Esophagus muscularis mucosa (tissue), 4 donors: ENCODE results near the gene THSD7A. TPM values are rescaled to one million over a fixed set of nuclear protein-coding genes. Genes with fewer than 3 reads are reported as not detected.

Experiments used
- DNase-seq: peaks from one replicate; pipeline ENCODE4 v3.0.0-alpha.2; 2017; ENCODE audit errors: extremely low spot score
- H3K27ac ChIP-seq, 4 donors: fragments of 200-600 bp; sonication (generic); replicated peaks in 1 of 4; 1 replicate in 3 of 4; 2 replicates in 1 of 4; pipeline ENCODE4 v1.5.1; 2016 to 2019; ENCODE audit warnings: mild to moderate bottlenecking in 1 of 4
- H3K27me3 ChIP-seq, 4 donors: fragments of 200-600 bp; sonication (generic); one replicate each; pipeline versions ENCODE4 v1.5.1 to v1.6.0; 2016 to 2019
- H3K36me3 ChIP-seq, 4 donors: fragments of 200-600 bp; sonication (generic); one replicate each; pipeline ENCODE4 v1.5.1; 2016 to 2019
- H3K4me1 ChIP-seq, 4 donors: fragments of 200-600 bp; sonication (generic); one replicate each; pipeline ENCODE4 v1.5.1; 2016 to 2019
- H3K4me3 ChIP-seq, 4 donors: fragments of 200-600 bp; sonication (generic); 1 replicate in 2 of 4; 2 replicates in 2 of 4; pipeline ENCODE4 v1.5.1; 2016 to 2019; ENCODE audit warnings: mild to moderate bottlenecking in 4 of 4, moderate library complexity in 1 of 4
- H3K9me3 ChIP-seq, 4 donors: fragments of 200-600 bp; sonication (generic); 1 replicate in 3 of 4; 2 replicates in 1 of 4; pipeline ENCODE4 v1.5.1; 2016 to 2019
- EP300 ChIP-seq: sonication (generic); formaldehyde crosslinking; IDR thresholded peaks from one replicate; pipeline ENCODE4 v1.6.1; 2017; ENCODE audit warnings: antibody characterized with exemption
- POLR2A ChIP-seq: fragments of 450-650 bp; IDR thresholded peaks from one replicate; pipeline ENCODE4 v1.6.1; 2017; ENCODE audit warnings: antibody characterized with exemption, moderate library complexity, mild to moderate bottlenecking, low read depth
- POLR2AphosphoS5 ChIP-seq, 2 donors: sonication (generic); formaldehyde crosslinking; IDR thresholded peaks; one replicate each; pipeline ENCODE4 v1.6.1; 2017; ENCODE audit warnings: antibody characterized with exemption in 2 of 2
- WGBS: methylation state at CpG from one replicate; pipeline ENCODE4 v1.1.5; 2018; 5-methylcytosine and 5-hydroxymethylcytosine counted together
- intact Hi-C: fragments of 100-400 bp; cut with DNase I; formaldehyde crosslinking; loops from one replicate; pipeline ENCODE4 v1.15.1; 2023
- total RNA-seq, 4 donors: library from RNA; depleted of rRNA; stranded (reverse); fragments of >200 nt; gene quantifications; one replicate each; pipeline versions ENCODE4 v1.1.0 to v1.2.1, GENCODE V29; 2016
- TF ChIP-seq, protein P1 (sequence below), 3 experiments: fragments of 200-600 bp in 2 of 3; fragments of 450-650 bp in 1 of 3; sonication (generic) in 2 of 3; IDR thresholded peaks; one replicate each; pipeline ENCODE4 v1.5.1; 2017 to 2019; ENCODE audit warnings: antibody characterized with exemption in 3 of 3, mild to moderate bottlenecking in 2 of 3, moderate library complexity in 1 of 3

THSD7A gene
- total RNA-seq, 4 donors from 2014 or later, result 1.2 to 3.8 (median 2.8) TPM

GRCh38 chr7:11573128-11573750, 258.8 kb downstream of the THSD7A start:
- Histone ChIP-seq H3K4me1 (no peaks in the 10 kb centered on the region), H3K4me3 (no peak overlapping the region), H3K9me3 (no peaks in the 10 kb centered on the region), H3K27me3 (no peaks in the 10 kb centered on the region), H3K36me3 (no peaks in the 10 kb centered on the region), H3K27ac (no peak overlapping the region)
- TF ChIP-seq POLR2AphosphoS5 (IDR thresholded peaks at IDR 0.05) (no peak), POLR2A (no peak)
- WGBS, result 93% methylated on average over 1 of the region's 1 CpG
- no peak for DNase-seq
- intact Hi-C loops, result no loop called here

DNA sequence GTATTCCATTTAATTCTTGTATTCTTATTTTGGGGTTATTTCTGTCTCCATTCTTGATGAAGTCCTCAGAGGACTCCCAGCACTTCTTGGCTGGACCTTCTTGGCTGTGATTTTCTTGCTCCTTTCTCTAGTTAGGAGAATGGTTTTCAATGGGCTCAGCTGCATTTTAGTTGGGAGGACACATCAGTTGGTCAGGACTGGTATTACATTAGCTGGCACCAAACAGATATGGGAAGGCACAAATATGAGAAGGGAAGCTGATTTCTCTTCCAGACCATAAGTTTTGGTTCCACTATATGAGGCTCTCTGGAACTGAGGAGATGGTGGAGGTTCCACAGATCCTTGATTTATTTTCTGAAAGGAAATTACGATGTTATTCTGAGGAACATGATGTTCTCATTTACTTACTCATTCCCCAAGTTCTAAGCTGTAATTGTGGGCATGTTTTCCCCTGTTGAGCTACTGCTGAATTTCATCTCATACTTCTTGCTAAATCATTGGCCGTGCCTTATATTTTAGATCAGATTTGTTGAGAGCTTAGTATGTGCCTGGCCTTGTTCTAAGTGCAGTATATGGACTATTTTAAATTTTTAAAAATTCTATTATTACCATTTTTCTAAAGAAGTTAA, 261.0 kb downstream of the THSD7A start:
- Histone ChIP-seq H3K4me3 (no peak overlapping the region), H3K27me3 (no peaks in the 10 kb centered on the region), H3K36me3 (no peaks in the 10 kb centered on the region), H3K9me3 (no peaks in the 10 kb centered on the region), H3K27ac (no peak overlapping the region), H3K4me1 (no peaks in the 10 kb centered on the region)
- 86% methylated on average over 2 of the region's 2 CpGs for WGBS
- no peak for DNase-seq
- TF ChIP-seq, protein P1, sequence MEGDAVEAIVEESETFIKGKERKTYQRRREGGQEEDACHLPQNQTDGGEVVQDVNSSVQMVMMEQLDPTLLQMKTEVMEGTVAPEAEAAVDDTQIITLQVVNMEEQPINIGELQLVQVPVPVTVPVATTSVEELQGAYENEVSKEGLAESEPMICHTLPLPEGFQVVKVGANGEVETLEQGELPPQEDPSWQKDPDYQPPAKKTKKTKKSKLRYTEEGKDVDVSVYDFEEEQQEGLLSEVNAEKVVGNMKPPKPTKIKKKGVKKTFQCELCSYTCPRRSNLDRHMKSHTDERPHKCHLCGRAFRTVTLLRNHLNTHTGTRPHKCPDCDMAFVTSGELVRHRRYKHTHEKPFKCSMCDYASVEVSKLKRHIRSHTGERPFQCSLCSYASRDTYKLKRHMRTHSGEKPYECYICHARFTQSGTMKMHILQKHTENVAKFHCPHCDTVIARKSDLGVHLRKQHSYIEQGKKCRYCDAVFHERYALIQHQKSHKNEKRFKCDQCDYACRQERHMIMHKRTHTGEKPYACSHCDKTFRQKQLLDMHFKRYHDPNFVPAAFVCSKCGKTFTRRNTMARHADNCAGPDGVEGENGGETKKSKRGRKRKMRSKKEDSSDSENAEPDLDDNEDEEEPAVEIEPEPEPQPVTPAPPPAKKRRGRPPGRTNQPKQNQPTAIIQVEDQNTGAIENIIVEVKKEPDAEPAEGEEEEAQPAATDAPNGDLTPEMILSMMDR (IDR thresholded peaks at IDR 0.05), result no peak
- no peak for TF ChIP-seq POLR2A
- no peak for TF ChIP-seq EP300
- no peak for TF ChIP-seq POLR2AphosphoS5 (IDR thresholded peaks at IDR 0.05)
- intact Hi-C loops, result no loop called here

DNA sequence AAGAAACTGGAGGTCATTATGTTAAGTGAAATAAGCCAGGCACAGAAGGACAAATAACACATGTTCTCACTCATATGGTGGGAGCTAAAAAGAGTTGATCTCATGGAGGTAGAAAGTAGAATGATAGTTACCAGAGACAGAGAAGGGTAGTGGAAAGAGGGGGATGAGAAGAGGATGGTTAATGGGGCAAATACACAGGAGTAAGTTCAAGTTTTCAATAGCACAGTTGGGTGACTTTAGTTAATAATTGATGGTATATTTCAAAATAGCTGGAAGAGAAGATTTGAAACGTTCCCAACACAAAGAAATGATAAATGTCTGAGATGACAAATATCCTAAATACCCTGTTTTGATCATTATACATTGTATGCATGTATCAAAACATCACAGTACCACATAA, 261.8 kb downstream of the THSD7A start:
- Histone ChIP-seq H3K4me3 (no peak overlapping the region), H3K27me3 (no peaks in the 10 kb centered on the region), H3K4me1 (no peaks in the 10 kb centered on the region), H3K36me3 (no peaks in the 10 kb centered on the region), H3K27ac (no peak overlapping the region), H3K9me3 (no peaks in the 10 kb centered on the region)
- WGBS, result 43% methylated on average over 1 of the region's 1 CpG
- no peak for DNase-seq
- TF ChIP-seq, protein P1 (IDR thresholded peaks at IDR 0.05), result no peak
- TF ChIP-seq EP300 (no peak), POLR2A (no peak), POLR2AphosphoS5 (IDR thresholded peaks at IDR 0.05) (no peak)
- intact Hi-C loops, result no loop called here

- H3K27me3 ChIP-seq, result no peaks in the 10 kb centered on the region
- no peak overlapping the region for H3K4me3 ChIP-seq
- DNase-seq, result no peak
- H3K27ac ChIP-seq, result no peak overlapping the region
- no peaks in the 10 kb centered on the region for H3K36me3 ChIP-seq
- 88% methylated on average over 3 of the region's 3 CpGs for WGBS
- TF ChIP-seq, protein P1 (IDR thresholded peaks at IDR 0.05), result no peak
- TF ChIP-seq POLR2A (no peak), POLR2AphosphoS5 (IDR thresholded peaks at IDR 0.05) (no peak), EP300 (no peak)
- no peaks in the 10 kb centered on the region for H3K9me3 ChIP-seq
- intact Hi-C loops, result no loop called here
- H3K4me1 ChIP-seq, result no peaks in the 10 kb centered on the region
Measured at GRCh38 chr7:11567571-11567970, 264.4 kb downstream of the THSD7A start.

GRCh38 chr7:11557627-11558026, 274.4 kb downstream of the THSD7A start:
- no peaks in the 10 kb centered on the region for H3K36me3 ChIP-seq
- no peak overlapping the region for H3K4me3 ChIP-seq
- no peaks in the 10 kb centered on the region for H3K9me3 ChIP-seq
- no peaks in the 10 kb centered on the region for H3K4me1 ChIP-seq
- intact Hi-C loops, result no loop called here
- TF ChIP-seq, protein P1 (IDR thresholded peaks at IDR 0.05), result peak in 1 of 3 experiments; percentile 8
- no peak for TF ChIP-seq EP300
- H3K27me3 ChIP-seq, result no peaks in the 10 kb centered on the region
- H3K27ac ChIP-seq, result no peak overlapping the region
- no peak for DNase-seq
- 66% methylated on average over 2 of the region's 2 CpGs for WGBS
